Esophagus squamous epithelium (tissue), 5 donors: ENCODE results near the gene RAP2A. TPM values are rescaled to one million over a fixed set of nuclear protein-coding genes. Genes with fewer than 3 reads are reported as not detected.

ENCODE experiments used
- DNase-seq: peaks from one replicate; lab custom pipeline; 2025; lab: John Stamatoyannopoulos, UW
- H3K27ac ChIP-seq, 4 donors: fragments of 200-600 bp; sonication (generic); one replicate each; pipeline ENCODE4 v1.5.1; 2016 to 2019; ENCODE audit warnings: mild to moderate bottlenecking in 1 of 4
- H3K27me3 ChIP-seq, 4 donors: fragments of 200-600 bp; sonication (generic); 1 replicate in 3 of 4; 2 replicates in 1 of 4; pipeline versions ENCODE4 v1.5.1 to v1.6.0; 2017 to 2021; ENCODE audit warnings: antibody characterized with exemption in 1 of 4
- H3K36me3 ChIP-seq, 3 donors: fragments of 200-600 bp; sonication (generic); one replicate each; pipeline ENCODE4 v1.5.1; 2016 to 2019
- H3K4me1 ChIP-seq, 3 donors: fragments of 200-600 bp; sonication (generic); one replicate each; pipeline ENCODE4 v1.5.1; 2017 to 2019
- H3K4me3 ChIP-seq, 4 donors: fragments of 200-600 bp; sonication (generic); 1 replicate in 3 of 4; 2 replicates in 1 of 4; pipeline ENCODE4 v1.5.1; 2016 to 2019; ENCODE audit warnings: mild to moderate bottlenecking in 2 of 4, moderate library complexity in 1 of 4
- H3K9me3 ChIP-seq, 3 donors: fragments of 200-600 bp; sonication (generic); one replicate each; pipeline ENCODE4 v1.5.1; 2016 to 2019
- CTCF ChIP-seq, 6 experiments: fragments of 450-650 bp in 4 of 6; fragments of 200-600 bp in 2 of 6; sonication (generic) in 2 of 6; IDR thresholded peaks; one replicate each; pipeline ENCODE4 v1.5.1; 2016 to 2019; ENCODE audit warnings: antibody characterized with exemption in 6 of 6, mild to moderate bottlenecking in 4 of 6, moderate library complexity in 4 of 6
- POLR2A ChIP-seq, 4 donors: fragments of 450-650 bp; IDR thresholded peaks; one replicate each; pipeline ENCODE4 v1.6.1; 2017; ENCODE audit warnings: antibody characterized with exemption in 4 of 4, mild to moderate bottlenecking in 4 of 4, moderate library complexity in 3 of 4
- WGBS, 2 donors: methylation state at CpG; one replicate each; pipeline ENCODE4 v1.1.5; 2018; 5-methylcytosine and 5-hydroxymethylcytosine counted together
- intact Hi-C: fragments of 100-400 bp; cut with DNase I; formaldehyde crosslinking; loops from one replicate; pipeline ENCODE4 v1.15.0; 2022
- total RNA-seq, 4 donors: library from RNA; depleted of rRNA; stranded (reverse); fragments of >200 nt; gene quantifications; one replicate each; pipeline ENCODE4 v1.1.0, GENCODE V29; 2016
- donor health status: DM: yes; HTN: yes; CAD: no.

RAP2A gene
- total RNA-seq, 4 donors from 2014 or later = 20.3 to 29.1 (median 26.7) TPM

GRCh38 chr13:97459215-97459777 is 25.3 kb downstream of the RAP2A start:
- no peak for DNase-seq
- peaks cover 0 to 5% (median 0%) of the 10 kb centered on the region in 3 donors for H3K36me3 ChIP-seq
- H3K4me3 ChIP-seq = no peak overlapping the region
- 67 to 88% methylated on average over 4 of the region's 4 CpGs for WGBS, 2 donors
- no peaks in the 10 kb centered on the region for H3K27me3 ChIP-seq
- TF ChIP-seq POLR2A (IDR thresholded peaks at IDR 0.05) = no peak
- no peak overlapping the region for H3K27ac ChIP-seq
- H3K9me3 ChIP-seq = no peaks in the 10 kb centered on the region
- H3K4me1 ChIP-seq = peaks cover 0 to 7% (median 0%) of the 10 kb centered on the region in 3 donors
- intact Hi-C loops = no loop called here

GRCh38 chr13:97460004-97460775 is 26.2 kb downstream of the RAP2A start:
- intact Hi-C loops = no loop called here
- no peak for DNase-seq
- Histone ChIP-seq H3K27ac (no peak overlapping the region), H3K36me3 (peaks cover 0 to 14% (median 0%) of the 10 kb centered on the region in 3 donors), H3K9me3 (no peaks in the 10 kb centered on the region), H3K27me3 (no peaks in the 10 kb centered on the region), H3K4me3 (no peak overlapping the region), H3K4me1 (peaks cover 0 to 7% (median 0%) of the 10 kb centered on the region in 3 donors)
- WGBS, 2 donors = 69 to 82% methylated on average over 7 of the region's 7 CpGs
- TF ChIP-seq CTCF (IDR thresholded peaks at IDR 0.05) = no peak
- TF ChIP-seq POLR2A (IDR thresholded peaks at IDR 0.05) = no peak

- Histone ChIP-seq H3K4me1 (peaks cover 0 to 7% (median 0%) of the 10 kb centered on the region in 3 donors), H3K9me3 (no peaks in the 10 kb centered on the region), H3K36me3 (peaks cover 0 to 18% (median 0%) of the 10 kb centered on the region in 3 donors), H3K4me3 (no peak overlapping the region), H3K27ac (no peak overlapping the region), H3K27me3 (no peaks in the 10 kb centered on the region)
- WGBS, 2 donors = 81 to 83% methylated on average over 2 of the region's 2 CpGs
- no peak for DNase-seq
- intact Hi-C loops = no loop called here
- TF ChIP-seq POLR2A (IDR thresholded peaks at IDR 0.05) (no peak), CTCF (IDR thresholded peaks at IDR 0.05) (no peak)
These were observed 26.9 kb downstream of the RAP2A start for GRCh38 chr13:97460853-97461252.

- H3K4me1 ChIP-seq = peaks cover 0 to 2% (median 0%) of the 10 kb centered on the region in 3 donors
- DNase-seq = no peak
- intact Hi-C loops = no loop called here
- no peaks in the 10 kb centered on the region for H3K9me3 ChIP-seq
- H3K4me3 ChIP-seq = no peak overlapping the region
- WGBS, 2 donors = 63 to 78% methylated on average over 3 of the region's 3 CpGs
- H3K36me3 ChIP-seq = peaks cover 0 to 20% (median 0%) of the 10 kb centered on the region in 3 donors
- H3K27me3 ChIP-seq = no peaks in the 10 kb centered on the region
- H3K27ac ChIP-seq = no peak overlapping the region
- no peak for TF ChIP-seq CTCF (IDR thresholded peaks at IDR 0.05)
- no peak for TF ChIP-seq POLR2A (IDR thresholded peaks at IDR 0.05)
These were observed 30.6 kb downstream of the RAP2A start for GRCh38 chr13:97464561-97464960.

- TF ChIP-seq CTCF (IDR thresholded peaks at IDR 0.05) (no peak), POLR2A (IDR thresholded peaks at IDR 0.05) (no peak)
- intact Hi-C loops = no loop called here
- no peak for DNase-seq
These were observed 32.8 kb downstream of the RAP2A start for GRCh38 chr13:97466722-97467121.

More at GRCh38 chr13:97466722-97467121, 32.8 kb downstream of the RAP2A start:
- no peak overlapping the region for H3K4me3 ChIP-seq
- H3K9me3 ChIP-seq = no peaks in the 10 kb centered on the region
- WGBS, 2 donors = 85 to 86% methylated on average over 3 of the region's 3 CpGs
- no peak overlapping the region for H3K27ac ChIP-seq
- no peaks in the 10 kb centered on the region for H3K4me1 ChIP-seq
- peaks cover 0 to 20% (median 0%) of the 10 kb centered on the region in 3 donors for H3K36me3 ChIP-seq
- no peaks in the 10 kb centered on the region for H3K27me3 ChIP-seq
